Activated effector memory CD4-positive, alpha-beta T cell treated with anti-CD3 and anti-CD28 coated beads, Interleukin-2, amount 50 U/mL, for 16 hours (primary cell): ENCODE results near the gene LRRC38.

Experiments
- DNase-seq: peaks from one replicate; pipeline ENCODE4 v3.0.0-alpha.2; 2020

Gene LRRC38

GRCh38 chr1:13516606-13517005 is 2.8 kb upstream of the LRRC38 start:
- no peak for DNase-seq

- DNase-seq = no peak
Observed at GRCh38 chr1:13514821-13515220, 1.0 kb upstream of the LRRC38 start.

GRCh38 chr1:13513063-13513894 is 524 bp downstream of the LRRC38 start:
- no peak for DNase-seq

DNA sequence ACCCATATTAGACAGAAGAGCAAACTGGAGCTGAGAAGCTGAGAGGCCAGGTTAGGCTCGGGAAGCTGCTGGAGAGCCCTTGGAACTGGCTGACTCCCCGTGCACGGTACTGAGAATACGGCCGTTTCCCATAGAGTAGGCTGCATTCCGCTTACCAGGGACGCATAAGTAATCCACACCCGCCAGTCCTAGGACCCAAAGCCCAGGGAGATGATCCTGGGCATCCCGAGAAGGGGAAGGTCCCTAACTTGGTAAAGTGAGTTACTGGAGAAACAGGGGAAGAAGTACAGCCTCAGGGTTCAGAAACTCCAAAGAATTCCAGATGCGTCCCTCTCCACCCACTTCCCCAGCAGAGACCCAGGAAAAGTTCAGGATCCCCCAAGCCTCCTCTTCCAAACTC is 1.3 kb downstream of the LRRC38 start:
- no peak for DNase-seq

DNA sequence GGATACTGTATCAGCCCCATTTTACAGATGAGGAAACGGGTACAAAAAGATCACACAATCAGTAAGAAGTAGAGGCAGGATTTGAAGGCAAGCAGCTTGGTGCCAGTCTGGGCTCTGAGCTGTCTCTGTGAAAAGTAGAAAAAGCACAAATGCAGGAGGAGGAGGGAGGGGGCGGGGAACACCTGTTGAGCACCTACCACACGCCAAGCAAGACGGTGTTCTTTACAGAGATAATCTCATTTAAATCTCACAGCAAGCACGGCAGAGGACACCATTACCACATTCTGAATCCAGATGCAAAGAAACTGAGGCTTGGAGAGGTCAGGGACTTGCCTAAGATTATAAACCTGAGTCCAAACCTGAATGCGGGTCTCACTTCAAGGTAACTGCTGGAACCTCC is 3.3 kb downstream of the LRRC38 start:
- no peak for DNase-seq

GRCh38 chr1:13507075-13507474 is 6.7 kb downstream of the LRRC38 start:
- DNase-seq = no peak

DNA sequence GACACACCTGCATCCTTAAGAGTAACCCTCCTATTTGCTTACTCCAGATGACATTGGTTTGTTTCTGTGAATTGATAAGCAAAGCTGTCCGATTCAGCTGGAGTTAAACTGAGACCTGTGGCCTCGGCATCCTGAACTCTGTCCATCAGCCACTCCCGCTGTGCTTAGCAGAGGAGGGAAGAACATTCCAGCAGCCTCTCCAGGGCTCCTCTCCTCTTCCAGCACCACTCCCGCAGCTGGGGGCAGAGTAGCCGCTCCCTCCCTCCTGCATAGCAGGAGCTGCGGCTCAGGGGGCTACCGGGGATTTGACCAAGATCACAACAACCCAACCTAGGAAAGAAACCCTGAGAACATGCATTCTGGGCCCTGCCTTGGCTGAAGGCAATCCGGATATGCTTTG is 8.8 kb downstream of the LRRC38 start:
- no peak for DNase-seq

DNA sequence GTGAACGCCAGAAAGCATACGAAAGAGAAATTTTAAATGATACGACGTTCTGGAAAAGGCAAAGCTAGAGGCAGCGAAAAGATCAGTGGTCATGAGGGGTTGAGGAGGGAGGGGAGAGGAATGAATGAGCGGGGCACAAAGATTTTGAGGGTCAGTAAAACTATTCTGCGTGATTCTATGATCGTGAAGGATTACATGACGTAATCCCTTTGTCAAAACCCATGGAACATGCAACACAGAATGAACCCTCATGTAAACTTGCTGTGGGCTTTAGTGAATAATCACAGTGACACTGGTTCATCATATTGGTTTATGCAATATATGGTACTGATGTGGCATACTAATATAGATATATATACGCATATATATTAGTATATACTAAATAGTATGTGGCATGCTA is 13.0 kb downstream of the LRRC38 start:
- no peak for DNase-seq

DNA sequence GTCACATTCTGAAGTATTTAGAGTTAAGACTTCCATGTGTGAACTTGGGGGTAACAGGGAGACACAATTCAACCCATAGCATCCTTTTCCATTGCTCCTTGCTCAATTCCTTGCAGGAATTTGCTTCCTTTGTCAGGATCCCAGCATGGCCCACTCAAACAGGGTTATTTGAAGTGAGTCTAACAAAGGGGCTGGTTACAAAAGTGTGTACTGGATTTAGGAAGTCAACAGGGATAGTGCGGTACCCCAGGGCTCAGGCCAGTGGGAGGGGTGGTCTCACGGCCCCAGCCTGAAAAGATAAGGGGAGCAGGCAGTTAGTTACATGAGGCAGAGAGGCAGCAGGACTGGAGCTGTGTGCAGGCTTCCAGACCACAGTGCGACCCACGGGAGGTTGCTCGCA is 14.4 kb downstream of the LRRC38 start:
- no peak for DNase-seq

DNA sequence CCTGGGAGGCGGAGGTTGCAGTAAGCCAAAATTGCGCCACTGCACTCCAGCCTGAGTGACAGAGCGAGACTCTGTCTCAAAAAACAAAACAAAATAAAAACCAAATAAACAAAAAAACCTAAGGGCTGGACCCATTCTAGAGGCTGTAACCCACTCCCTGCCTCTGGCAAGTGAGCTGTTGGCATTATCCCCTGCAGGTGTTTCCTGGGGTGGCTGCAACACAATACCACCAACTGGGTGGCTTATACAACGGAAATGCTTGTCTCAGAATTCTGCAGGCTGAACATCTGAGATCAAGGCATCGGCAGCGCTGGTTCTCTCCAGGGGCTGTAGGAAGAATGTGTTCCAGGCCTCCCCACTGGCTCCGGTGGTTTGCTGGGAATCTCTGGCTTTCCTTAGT is 15.2 kb downstream of the LRRC38 start:
- no peak for DNase-seq

DNA sequence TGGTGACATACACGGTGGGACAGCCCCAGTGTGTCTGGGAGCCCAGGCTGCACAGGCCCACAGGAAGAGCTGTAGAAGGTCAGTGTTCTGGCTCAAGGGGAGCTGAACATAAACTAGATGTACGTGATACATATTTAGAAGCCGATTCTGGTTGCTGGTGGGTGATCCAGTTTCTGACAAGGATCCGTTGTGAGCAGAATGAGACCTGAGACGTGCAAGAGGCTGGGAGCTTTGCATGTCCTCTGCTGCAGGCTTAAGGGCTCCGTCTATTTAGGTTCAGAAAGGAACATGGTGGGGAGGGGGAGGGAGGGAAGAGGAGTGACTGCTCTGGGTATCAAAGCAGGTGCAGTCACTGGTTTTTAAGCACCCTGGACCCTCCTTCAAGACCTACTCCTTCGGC is 18.6 kb downstream of the LRRC38 start:
- DNase-seq = no peak

DNA sequence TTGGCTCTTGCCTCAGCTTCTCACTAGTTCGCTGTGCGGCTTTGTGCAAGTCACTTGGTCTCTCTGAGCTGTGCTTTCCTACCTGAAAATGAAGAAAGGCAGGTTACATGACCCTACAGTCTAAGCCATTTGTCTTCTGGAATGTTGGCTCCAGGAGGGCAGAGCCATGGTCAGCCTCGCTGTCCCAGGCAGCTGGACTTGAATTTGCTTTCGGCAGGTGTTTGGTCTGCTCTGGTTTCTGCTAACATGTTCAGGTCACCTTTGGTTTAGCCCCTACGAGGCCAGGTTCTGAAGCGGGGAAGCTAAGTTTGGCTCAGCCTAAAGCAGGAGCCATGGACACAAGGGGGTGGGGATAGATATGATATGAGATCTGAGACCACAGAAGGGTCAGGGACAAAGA is 19.1 kb downstream of the LRRC38 start:
- DNase-seq = no peak

GRCh38 chr1:13494025-13494424 is 19.8 kb downstream of the LRRC38 start:
- no peak for DNase-seq

- DNase-seq = no peak
Observed at GRCh38 chr1:13492711-13493110, 21.1 kb downstream of the LRRC38 start.

DNA sequence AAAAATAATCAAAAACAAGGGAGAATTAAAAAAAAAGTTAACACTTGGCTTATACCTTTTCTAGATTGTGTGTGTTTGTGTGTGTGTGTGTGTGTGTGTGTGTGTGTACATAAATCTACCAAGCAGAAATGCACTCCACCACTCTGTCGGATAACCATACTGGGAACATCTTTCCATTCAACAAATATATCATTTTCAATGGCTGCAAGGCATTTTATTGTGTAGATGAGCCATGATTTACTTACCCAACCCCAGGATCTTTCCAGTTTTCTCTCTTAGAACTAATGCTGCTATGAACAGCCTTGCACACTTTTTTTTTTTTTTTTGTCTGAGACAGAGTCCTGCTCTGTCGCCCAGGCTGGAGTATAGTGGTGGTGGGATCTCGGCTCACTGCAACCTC is 25.8 kb downstream of the LRRC38 start:
- DNase-seq = no peak

DNA sequence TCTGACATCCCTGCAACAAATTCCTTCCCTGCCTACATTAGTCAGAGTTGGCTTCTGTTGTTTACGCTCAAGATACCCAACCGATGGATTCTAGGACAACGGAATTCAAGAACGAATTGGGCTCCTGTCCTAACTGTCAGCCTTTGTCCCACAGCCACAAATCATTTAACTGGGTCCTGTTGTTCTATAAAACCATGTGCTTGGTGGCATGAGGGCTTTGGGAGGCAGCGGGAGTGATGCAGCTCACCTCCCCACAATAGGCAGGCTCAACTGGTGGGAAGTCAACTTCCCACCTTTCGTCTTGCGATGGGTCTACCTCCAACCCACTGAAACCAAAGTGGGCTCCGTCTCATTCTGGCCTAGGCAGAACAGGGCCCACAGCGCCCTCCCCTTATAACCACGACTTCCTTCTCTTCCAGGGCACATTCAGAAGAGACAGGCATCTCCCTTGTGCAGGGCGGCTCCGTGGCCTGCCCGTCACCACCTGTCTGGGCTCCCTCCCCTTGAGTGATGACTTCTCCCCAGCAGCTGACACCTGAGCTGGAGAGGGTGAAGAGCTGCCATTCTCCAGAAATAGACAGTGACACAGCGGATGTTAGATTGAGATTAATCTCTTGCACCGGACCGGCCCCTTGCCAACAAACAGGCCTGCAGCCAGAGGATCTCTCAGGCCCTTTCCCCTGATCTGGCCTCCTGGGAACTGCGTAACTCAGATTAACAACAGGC is 26.5 kb downstream of the LRRC38 start:
- DNase-seq = no peak

- no peak for DNase-seq
Observed at GRCh38 chr1:13483946-13484345, 29.9 kb downstream of the LRRC38 start.

DNA sequence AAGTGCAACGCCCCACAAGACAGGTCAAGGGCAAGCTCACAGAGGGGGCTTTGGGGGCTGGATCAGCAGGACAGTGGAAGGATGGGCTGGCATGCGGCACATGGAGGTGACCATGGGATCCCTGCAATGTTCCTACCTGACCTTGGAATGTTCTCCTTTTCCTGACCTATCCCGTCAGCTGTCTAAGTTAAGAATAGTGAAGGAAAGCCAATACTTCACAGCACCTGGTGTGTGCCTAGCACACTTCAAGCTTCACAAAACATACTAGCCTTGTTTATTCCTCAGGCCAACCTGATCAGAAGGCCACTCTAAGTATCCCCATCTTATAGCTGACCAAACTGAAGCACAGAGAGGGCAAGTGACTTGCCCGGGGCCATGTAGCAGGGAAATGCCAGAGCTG is 31.2 kb downstream of the LRRC38 start:
- DNase-seq = no peak

GRCh38 chr1:13479171-13479856 is 34.5 kb downstream of the LRRC38 start:
- no peak for DNase-seq

- no peak for DNase-seq
Observed at GRCh38 chr1:13478692-13479091, 35.1 kb downstream of the LRRC38 start.

DNA sequence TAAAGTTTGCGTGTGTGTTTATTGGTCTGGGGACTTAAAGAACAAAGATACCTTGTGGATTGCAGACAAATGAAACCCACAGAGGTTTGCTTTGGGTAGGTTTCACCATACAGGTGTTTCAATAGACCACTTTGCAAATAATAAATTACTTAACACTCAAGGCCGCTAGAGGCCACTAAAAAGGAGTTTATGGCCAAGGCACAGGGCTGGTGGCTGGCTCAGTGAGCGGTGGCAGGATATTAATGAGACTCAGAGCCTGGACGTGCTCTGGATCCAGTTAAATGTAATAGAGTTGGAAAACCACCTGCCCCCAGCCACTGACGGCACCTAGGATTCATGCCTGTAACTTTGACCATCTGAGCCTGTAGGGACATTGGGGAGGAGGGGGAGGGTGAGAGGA is 44.5 kb downstream of the LRRC38 start:
- DNase-seq = no peak

GRCh38 chr1:13465515-13465914 is 48.3 kb downstream of the LRRC38 start:
- DNase-seq = no peak

- DNase-seq = no peak
Observed at GRCh38 chr1:13462682-13463081, 51.1 kb downstream of the LRRC38 start.

- DNase-seq = no peak
Observed at GRCh38 chr1:13461977-13462376, 51.8 kb downstream of the LRRC38 start.
